H1 (cell line): Measurements from ENCODE around the gene CHD9NB. TPM values are rescaled to one million over a fixed set of nuclear protein-coding genes. Genes with fewer than 3 reads are reported as not detected.

ENCODE experiments used
- CTCF ChIA-PET: fragments of 300-600 bp; sonication (Branson Sonifier 250); formaldehyde crosslinking; loops from one replicate; lab custom pipeline; 2021; ENCODE audit not compliant: partially characterized antibody; lab: Charles Lee
- POLR2A ChIA-PET: fragments of 300-600 bp; sonication (Branson Sonifier 250); formaldehyde crosslinking; loops from one replicate; lab custom pipeline; 2021; ENCODE audit warnings: inconsistent platforms; ENCODE audit not compliant: partially characterized antibody; lab: Charles Lee
- DNase-seq, 2 experiments: peaks; one replicate each; pipeline versions ENCODE4 v3.0.0 to v3.0.0-alpha.2; 2010 to 2022; ENCODE audit warnings: low spot score in 2 of 2, low read depth in 1 of 2, mixed read lengths in 1 of 2
- FAIRE-seq: peaks from 2 replicates; lab custom pipeline; 2011; peaks lifted over from hg19 to GRCh38; lab: Jason Lieb, UNC
- H2AFZ ChIP-seq: 2 replicates; pipeline ENCODE4 v1.8.1; 2012; ENCODE audit warnings: low read length, inconsistent platforms
- H2AK5ac ChIP-seq: 2 replicates; pipeline ENCODE4 v1.6.1; 2013; ENCODE audit warnings: low read depth, low read length
- H2BK120ac ChIP-seq: replicated peaks from 2 replicates; pipeline ENCODE3; 2013; ENCODE audit warnings: low read depth, low read length, inconsistent platforms
- H2BK12ac ChIP-seq: 2 replicates; pipeline ENCODE4 v1.6.1; 2013; ENCODE audit warnings: low read depth, low read length
- H2BK15ac ChIP-seq: 2 replicates; pipeline ENCODE4 v1.6.1; 2013; ENCODE audit warnings: low read length
- H2BK20ac ChIP-seq: 2 replicates; pipeline ENCODE4 v1.6.1; 2013; ENCODE audit warnings: low read length
- H2BK5ac ChIP-seq: 2 replicates; pipeline ENCODE4 v1.6.1; 2013; ENCODE audit warnings: low read depth, low read length
- H3K14ac ChIP-seq: 2 replicates; pipeline ENCODE4 v1.6.1; 2013; ENCODE audit warnings: inconsistent platforms; ENCODE audit not compliant: insufficient read length
- H3K18ac ChIP-seq: 2 replicates; pipeline ENCODE4 v1.6.1; 2013; ENCODE audit warnings: low read length; ENCODE audit errors: extremely low read depth
- H3K23ac ChIP-seq: 2 replicates; pipeline ENCODE4 v1.6.1; 2013; ENCODE audit warnings: inconsistent platforms; ENCODE audit not compliant: insufficient read length
- H3K23me2 ChIP-seq: 2 replicates; pipeline ENCODE4 v1.6.1; 2013; ENCODE audit warnings: low read depth, low read length
- H3K27ac ChIP-seq: 2 replicates; pipeline ENCODE4 v1.6.1; 2011; ENCODE audit warnings: low read depth, low read length, inconsistent platforms
- H3K27me3 ChIP-seq, 4 experiments: replicated peaks in 1 of 4; 1 replicate in 1 of 4; 2 replicates in 3 of 4; pipeline versions ENCODE4 v1.6.1 to v1.8.1; 2011 to 2013; ENCODE audit warnings: low read length in 3 of 4, mild to moderate bottlenecking in 3 of 4, inconsistent platforms in 2 of 4, mixed read lengths in 2 of 4, moderate library complexity in 1 of 4; ENCODE audit not compliant: control insufficient read depth in 3 of 4, insufficient read depth in 3 of 4; ENCODE audit errors: extremely low read depth in 1 of 4
- H3K36me3 ChIP-seq, 4 experiments: 2 replicates each; pipeline versions ENCODE4 v1.6.1 to v1.8.1; 2011 to 2013; ENCODE audit warnings: mild to moderate bottlenecking in 4 of 4, low read length in 3 of 4, moderate library complexity in 2 of 4, control low read depth in 1 of 4, inconsistent platforms in 1 of 4; ENCODE audit not compliant: insufficient read depth in 4 of 4, control insufficient read depth in 2 of 4
- H3K4ac ChIP-seq: replicated peaks from 2 replicates; pipeline ENCODE3; 2013; ENCODE audit warnings: low read length, low read depth, mixed read lengths, inconsistent platforms; ENCODE audit not compliant: insufficient read length
- H3K4me1 ChIP-seq, 4 experiments: replicated peaks in 1 of 4; 1 replicate in 1 of 4; 2 replicates in 3 of 4; pipeline versions ENCODE4 v1.6.1 to v1.8.1; 2011 to 2013; ENCODE audit warnings: low read length in 3 of 4, inconsistent platforms in 2 of 4, mixed read lengths in 1 of 4; ENCODE audit not compliant: insufficient read depth in 4 of 4, control insufficient read depth in 3 of 4
- H3K4me2 ChIP-seq, 2 experiments: 2 replicates each; pipeline versions ENCODE4 v1.6.1 to v1.8.1; 2011 to 2013; ENCODE audit warnings: low read depth in 2 of 2, low read length in 2 of 2, control low read depth in 1 of 2, inconsistent platforms in 1 of 2, mild to moderate bottlenecking in 1 of 2; ENCODE audit not compliant: insufficient read depth in 1 of 2
- H3K4me3 ChIP-seq, 4 experiments: fragments of 200-600, 300-600 bp in 1 of 4; sonication (generic), shearing (Covaris generic), sonication (Bioruptor Twin) in 1 of 4; 2 replicates each; pipeline versions ENCODE4 v1.5.1 to v1.8.1; 2011 to 2016; ENCODE audit warnings: low read length in 4 of 4, low read depth in 3 of 4, control low read depth in 2 of 4, inconsistent platforms in 2 of 4, mild to moderate bottlenecking in 2 of 4, mixed read lengths in 1 of 4, moderate library complexity in 1 of 4; ENCODE audit not compliant: insufficient read depth in 2 of 4; ENCODE audit errors: extremely low read depth in 1 of 4
- H3K56ac ChIP-seq: replicated peaks from 2 replicates; pipeline ENCODE3; 2013; ENCODE audit warnings: low read depth, mild to moderate bottlenecking, mixed read lengths, low read length, inconsistent platforms; ENCODE audit not compliant: insufficient read length
- H3K79me1 ChIP-seq: 2 replicates; pipeline ENCODE4 v1.6.1; 2013; ENCODE audit warnings: low read depth, low read length, control low read depth
- H3K79me2 ChIP-seq, 2 experiments: 2 replicates each; pipeline versions ENCODE4 v1.6.1 to v1.8.1; 2012 to 2013; ENCODE audit warnings: low read length in 2 of 2, mild to moderate bottlenecking in 2 of 2, inconsistent platforms in 1 of 2; ENCODE audit not compliant: insufficient read depth in 2 of 2, control insufficient read depth in 1 of 2
- H3K9ac ChIP-seq, 4 experiments: replicated peaks in 1 of 4; 1 replicate in 1 of 4; 2 replicates in 3 of 4; pipeline versions ENCODE4 v1.6.1 to v1.8.1; 2011 to 2013; ENCODE audit warnings: low read depth in 3 of 4, low read length in 3 of 4, control low read depth in 2 of 4, mild to moderate bottlenecking in 2 of 4, moderate library complexity in 2 of 4, inconsistent platforms in 1 of 4; ENCODE audit errors: extremely low read depth in 1 of 4
- H3K9me3 ChIP-seq, 2 experiments: 2 replicates each; pipeline versions ENCODE4 v1.6.1 to v1.8.1; 2012 to 2013; ENCODE audit warnings: mild to moderate bottlenecking in 2 of 2, moderate library complexity in 2 of 2, control low read depth in 1 of 2, inconsistent platforms in 1 of 2, low read depth in 1 of 2, low read length in 1 of 2, mixed read lengths in 1 of 2; ENCODE audit not compliant: insufficient read depth in 2 of 2
- H4K20me1 ChIP-seq, 2 experiments: replicated peaks in 1 of 2; 2 replicates each; pipeline versions ENCODE3 to v1.8.1; 2011 to 2013; ENCODE audit warnings: inconsistent platforms in 2 of 2, low read length in 2 of 2, mild to moderate bottlenecking in 1 of 2; ENCODE audit not compliant: insufficient read depth in 2 of 2, control insufficient read depth in 1 of 2
- H4K5ac ChIP-seq: 2 replicates; pipeline ENCODE4 v1.6.1; 2013; ENCODE audit warnings: low read length, low read depth, mixed read lengths, inconsistent platforms; ENCODE audit not compliant: insufficient read length
- H4K8ac ChIP-seq: 2 replicates; pipeline ENCODE4 v1.8.0; 2013; ENCODE audit warnings: mild to moderate bottlenecking, moderate library complexity, low read length, inconsistent platforms; ENCODE audit not compliant: insufficient read depth; ENCODE audit errors: extremely low read depth
- H4K91ac ChIP-seq: replicated peaks from 2 replicates; pipeline ENCODE3; 2013; ENCODE audit warnings: low read length, mixed read lengths, inconsistent platforms; ENCODE audit not compliant: insufficient read length
- ATF2 ChIP-seq: IDR thresholded peaks from 2 replicates; pipeline ENCODE4 v1.6.1; 2012; ENCODE audit warnings: low read length, inconsistent platforms
- CBX5 ChIP-seq: fragments of 300-800, 300-1000 bp; sonication (generic); IDR thresholded peaks from 2 replicates; pipeline ENCODE4 v1.7.1; 2016; ENCODE audit warnings: antibody characterized with exemption, low read length, low read depth
- CEBPB ChIP-seq: IDR thresholded peaks from 2 replicates; pipeline ENCODE4 v1.6.1; 2012; ENCODE audit warnings: low read depth, low read length
- CHD2 ChIP-seq: IDR thresholded peaks from 2 replicates; pipeline ENCODE4 v1.6.1; 2012; ENCODE audit warnings: low read length, improper control_type of control experiment
- EP300 ChIP-seq, 2 experiments: IDR thresholded peaks; 1 replicate in 1 of 2; 2 replicates in 1 of 2; pipeline ENCODE4 v1.6.1; 2011 to 2012; ENCODE audit warnings: low read depth in 2 of 2, low read length in 2 of 2, mild to moderate bottlenecking in 2 of 2, borderline replicate concordance in 1 of 2, inconsistent platforms in 1 of 2, moderate library complexity in 1 of 2
- FOSL1 ChIP-seq: IDR thresholded peaks from 2 replicates; pipeline ENCODE4 v1.6.1; 2011; ENCODE audit warnings: mild to moderate bottlenecking, low read depth, low read length, moderate library complexity; ENCODE audit not compliant: insufficient read depth
- NANOG ChIP-seq: IDR thresholded peaks from 2 replicates; pipeline ENCODE4 v1.6.1; 2011; ENCODE audit warnings: low read length, low read depth, mild to moderate bottlenecking, inconsistent platforms; ENCODE audit not compliant: insufficient read depth, poor library complexity, severe bottlenecking
- PHF8 ChIP-seq: fragments of 200-600 bp; sonication (generic); conservative IDR thresholded peaks from 2 replicates; pipeline ENCODE4 v1.7.1; 2012; ENCODE audit warnings: low read depth, mild to moderate bottlenecking, inconsistent platforms, low read length, moderate library complexity
- POLR2A ChIP-seq, 2 experiments: IDR thresholded peaks; 1 replicate in 1 of 2; 2 replicates in 1 of 2; pipeline ENCODE4 v1.6.1; 2011; ENCODE audit warnings: low read depth in 2 of 2, low read length in 2 of 2, mild to moderate bottlenecking in 2 of 2; ENCODE audit errors: control extremely low read depth in 1 of 2
- RNF2 ChIP-seq: fragments of 200-900, 300-1000 bp; sonication (generic); IDR thresholded peaks from 2 replicates; pipeline ENCODE4 v1.7.1; 2016; ENCODE audit warnings: borderline replicate concordance, low read depth, mild to moderate bottlenecking, antibody characterized with exemption, low read length; ENCODE audit not compliant: poor library complexity, severe bottlenecking; ENCODE audit errors: missing control alignments
- TBP ChIP-seq: IDR thresholded peaks from 2 replicates; pipeline ENCODE4 v1.6.1; 2011; ENCODE audit warnings: low read depth, low read length, improper control_type of control experiment
- WGBS, 2 experiments: shearing (Covaris generic) in 1 of 2; methylation state at CpG; one replicate each; pipeline versions ENCODE4 v1.1.6 to v1.1.7; 2013 to 2015; ENCODE audit warnings: low lambda C conversion rate in 2 of 2, mixed read lengths in 2 of 2, inconsistent platforms in 1 of 2, low coverage in 1 of 2, missing lambda C conversion rate in 1 of 2; ENCODE audit not compliant: insufficient replicate concordance in 2 of 2, insufficient coverage in 1 of 2, insufficient read length in 1 of 2; ENCODE audit errors: extremely low coverage in 1 of 2, missing lambda C conversion rate in 1 of 2; 5-methylcytosine and 5-hydroxymethylcytosine counted together
- polyA plus RNA-seq, 7 experiments: library from polyadenylated mRNA; depleted of rRNA in 3 of 7; stranded (reverse) in 5 of 7; unstranded in 2 of 7; fragments of >200 nt in 5 of 7; fragments of 200-250 nt in 2 of 7; gene quantifications; 1 replicate in 5 of 7; 2 replicates in 1 of 7; 4 replicates in 1 of 7; pipeline versions ENCODE4 v1.2.1 to v1.2.3, GENCODE V29; 2011 to 2013; ENCODE audit warnings: missing spikeins in 2 of 7, mixed read lengths in 2 of 7
- total RNA-seq: library from RNA; stranded (reverse); fragmentation: NEBNext Ultra II Directional; extraction: Animal tissue kit (Norgen Biotek cat#: 25700); gene quantifications from 2 replicates; pipeline ENCODE4 v1.2.1, GENCODE V29; 2021

Gene CHD9NB
- total and polyA plus RNA-seq, 2 of the 8 experiments (the other 6 are each of a cell fraction or from before 2014, with no cell fraction given): 4.5 to 5.9 TPM

DNA sequence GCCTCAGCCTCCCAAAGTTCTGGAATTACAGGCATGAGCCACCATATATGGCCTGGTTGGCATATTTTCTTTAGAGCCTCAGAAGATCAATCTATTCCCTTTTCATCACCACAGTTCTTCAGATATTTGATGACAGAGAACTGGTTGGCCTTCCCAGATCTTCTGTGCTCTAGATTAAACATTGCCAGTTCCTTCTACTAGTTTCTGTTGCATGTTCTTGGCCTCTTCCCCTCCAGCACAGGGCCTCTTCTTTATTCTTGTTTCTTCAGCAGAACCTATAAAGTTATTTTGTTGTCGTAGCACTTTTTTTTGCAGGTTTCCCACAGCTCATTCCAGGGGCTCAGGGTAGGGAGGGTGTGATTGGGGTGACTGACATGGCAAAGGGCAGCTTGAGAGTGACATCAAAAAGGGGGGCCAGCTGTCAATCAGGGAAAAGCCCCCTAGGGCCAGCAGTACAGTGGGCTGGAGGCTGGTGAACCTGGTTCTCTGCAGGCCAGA lies 11.4 kb upstream of the CHD9NB start:
- Histone ChIP-seq H3K79me2 (peaks cover 0 to 28% of the 10 kb centered on the region in 2 experiments; a peak in 2 of 4 replicates), H2AK5ac (no peak overlapping the region), H3K79me1 (peaks cover 10% of the 10 kb centered on the region; the same call in 1 of the 2 replicates), H4K91ac (no peak overlapping the region), H3K4ac (no peak overlapping the region), H3K9me3 (no peaks in the 10 kb centered on the region), H2BK20ac (no peak overlapping the region), H3K4me1 (peaks cover 0 to 6% (median 2%) of the 10 kb centered on the region in 4 experiments; a peak in 2 of 7 replicates), H4K5ac (no peak overlapping the region), H3K23ac (no peak overlapping the region), H2BK120ac (no peak overlapping the region), H4K8ac (no peak overlapping the region), H3K9ac (no peak overlapping the region), H3K4me2 (no peak overlapping the region), H3K27me3 (no peaks in the 10 kb centered on the region), H2BK12ac (no peak overlapping the region), H3K14ac (no peak overlapping the region), H3K23me2 (no peaks in the 10 kb centered on the region; the same call in 1 of the 2 replicates), H3K4me3 (no peak overlapping the region), H2AFZ (no peak overlapping the region), H3K27ac (no peak overlapping the region), H4K20me1 (no peaks in the 10 kb centered on the region), H3K36me3 (no peaks in the 10 kb centered on the region; a peak in 2 of 8 replicates), H2BK5ac (no peak overlapping the region), H3K18ac (no peak overlapping the region), H2BK15ac (no peak overlapping the region), H3K56ac (no peak overlapping the region)
- DNase-seq (no peak), FAIRE-seq (no peak)
- CTCF ChIA-PET: interaction anchor here (0.6 to 4.5 kb wide), 4 partner anchors 9 to 436 kb away, joined by 3 to 21 read pairs (median 3); partner anchors contain the start of gene CHD9
- POLR2A ChIA-PET: interaction anchor here (0.7 kb wide), 1 partner anchor 190 kb away, joined by 3 read pairs; no protein-coding TSS in a partner anchor
- WGBS, 2 experiments: 67% methylated on average over 1 of the region's 1 CpG; no CpG with 5 or more reads in 1 of the 2 experiments
- TF ChIP-seq CBX5: no peak
- no peak for TF ChIP-seq POLR2A (IDR thresholded peaks at IDR 0.05; ENCODE audit: control extremely low read depth in 1 of 2, low read depth in 2 of 2, low read length in 2 of 2)
- no peak for TF ChIP-seq PHF8
- TF ChIP-seq EP300 (IDR thresholded peaks at IDR 0.05; ENCODE audit: borderline replicate concordance in 1 of 2, low read depth in 2 of 2, low read length in 2 of 2): no peak
- no peak for TF ChIP-seq RNF2
- no peak for TF ChIP-seq TBP
- TF ChIP-seq CHD2: no peak
- no peak for TF ChIP-seq NANOG
- TF ChIP-seq ATF2: no peak
- no peak for TF ChIP-seq FOSL1
- no peak for TF ChIP-seq CEBPB
